ENCODE results near the gene USP30.

Gene USP30

DNA sequence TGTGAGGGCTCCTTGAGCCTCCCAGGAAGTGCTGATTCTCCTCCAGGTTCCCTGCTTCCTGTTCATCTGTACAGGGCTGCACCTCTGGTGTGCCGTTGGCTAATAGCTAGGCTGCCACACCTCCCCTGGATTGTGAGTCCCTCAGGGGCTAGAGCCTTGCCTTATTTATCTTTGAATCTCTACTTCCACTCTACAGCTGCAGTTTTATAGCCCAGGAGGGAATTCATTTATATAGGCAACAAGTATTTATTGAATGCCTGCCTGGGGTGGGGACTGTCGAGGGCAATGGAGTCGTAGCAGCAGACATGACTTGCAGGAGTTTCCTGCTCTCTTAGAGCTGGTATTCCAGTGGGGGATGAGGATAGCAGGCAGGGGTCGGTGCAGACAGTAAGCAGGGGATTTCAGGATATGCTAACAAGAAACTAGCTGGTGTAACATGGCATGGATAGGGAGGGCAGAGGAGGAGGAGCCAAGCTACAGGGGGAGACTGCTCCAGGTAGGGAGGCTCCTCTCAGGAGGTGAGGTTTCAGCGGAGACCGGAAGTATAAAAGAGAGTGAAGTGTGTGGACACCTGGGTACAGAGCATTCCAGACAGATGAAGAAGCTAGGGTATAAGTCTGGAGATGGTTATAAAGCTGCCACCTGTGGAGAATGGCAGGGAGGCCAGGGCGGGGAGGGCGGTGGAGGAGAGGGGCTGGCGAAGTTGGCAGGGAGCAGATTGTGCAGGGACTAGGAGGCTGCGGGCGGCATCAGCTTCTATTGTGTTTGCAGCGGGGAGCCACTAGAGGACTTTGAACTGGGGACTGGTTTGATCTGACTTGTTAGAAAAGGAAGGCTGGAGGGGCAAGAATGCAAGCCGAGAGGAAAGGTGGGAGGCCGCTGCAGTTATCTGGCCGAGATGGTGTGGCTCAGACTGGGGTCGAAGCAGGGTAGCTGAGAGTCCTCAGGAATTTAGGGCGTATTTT is 17.2 kb downstream of the USP30 start:
- TF ChIP-seq, protein P1, sequence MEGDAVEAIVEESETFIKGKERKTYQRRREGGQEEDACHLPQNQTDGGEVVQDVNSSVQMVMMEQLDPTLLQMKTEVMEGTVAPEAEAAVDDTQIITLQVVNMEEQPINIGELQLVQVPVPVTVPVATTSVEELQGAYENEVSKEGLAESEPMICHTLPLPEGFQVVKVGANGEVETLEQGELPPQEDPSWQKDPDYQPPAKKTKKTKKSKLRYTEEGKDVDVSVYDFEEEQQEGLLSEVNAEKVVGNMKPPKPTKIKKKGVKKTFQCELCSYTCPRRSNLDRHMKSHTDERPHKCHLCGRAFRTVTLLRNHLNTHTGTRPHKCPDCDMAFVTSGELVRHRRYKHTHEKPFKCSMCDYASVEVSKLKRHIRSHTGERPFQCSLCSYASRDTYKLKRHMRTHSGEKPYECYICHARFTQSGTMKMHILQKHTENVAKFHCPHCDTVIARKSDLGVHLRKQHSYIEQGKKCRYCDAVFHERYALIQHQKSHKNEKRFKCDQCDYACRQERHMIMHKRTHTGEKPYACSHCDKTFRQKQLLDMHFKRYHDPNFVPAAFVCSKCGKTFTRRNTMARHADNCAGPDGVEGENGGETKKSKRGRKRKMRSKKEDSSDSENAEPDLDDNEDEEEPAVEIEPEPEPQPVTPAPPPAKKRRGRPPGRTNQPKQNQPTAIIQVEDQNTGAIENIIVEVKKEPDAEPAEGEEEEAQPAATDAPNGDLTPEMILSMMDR (IDR thresholded peaks at IDR 0.05; ENCODE audit: extremely low read depth, missing control alignments) = no peak

DNA sequence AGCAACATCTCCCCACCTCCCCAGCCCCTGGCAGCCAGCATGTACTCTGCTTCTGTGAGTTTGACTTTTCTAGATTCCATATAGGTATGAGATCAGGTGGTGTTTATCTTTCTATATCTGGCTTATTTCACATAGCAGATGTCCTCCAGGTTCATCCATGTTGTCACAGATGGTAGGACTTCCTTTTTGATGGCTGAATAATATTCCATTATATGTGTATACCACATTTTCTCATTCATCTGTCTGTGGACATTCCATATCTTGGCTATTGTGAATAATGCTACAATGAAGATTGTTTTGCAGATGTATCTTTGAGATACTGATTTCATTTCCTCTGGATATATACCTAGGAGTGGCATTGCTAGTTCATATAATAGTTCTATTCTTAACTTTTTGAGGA is 22.5 kb downstream of the USP30 start:
- TF ChIP-seq, protein P1 (IDR thresholded peaks at IDR 0.05; ENCODE audit: extremely low read depth, missing control alignments) = no peak

More for the DNA sequence above, 17.2 kb downstream of the USP30 start:
- no peak for DNase-seq (ENCODE audit: low spot score)

DNA sequence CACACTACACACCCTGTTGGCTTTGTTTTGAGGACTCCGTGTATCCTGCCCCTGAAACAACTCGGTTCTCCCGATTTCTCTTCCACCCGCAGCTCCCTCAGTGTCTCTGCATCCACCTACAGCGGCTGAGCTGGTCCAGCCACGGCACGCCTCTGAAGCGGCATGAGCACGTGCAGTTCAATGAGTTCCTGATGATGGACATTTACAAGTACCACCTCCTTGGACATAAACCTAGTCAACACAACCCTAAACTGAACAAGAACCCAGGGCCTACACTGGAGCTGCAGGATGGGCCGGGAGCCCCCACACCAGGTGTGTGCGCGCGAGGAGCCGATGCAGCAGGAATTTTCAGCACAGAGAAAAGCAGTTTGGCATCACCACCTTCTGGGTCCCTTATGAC is 30.4 kb downstream of the USP30 start:
- DNase-seq (ENCODE audit: low spot score) = no peak
- TF ChIP-seq, protein P1 (IDR thresholded peaks at IDR 0.05; ENCODE audit: extremely low read depth, missing control alignments) = no peak

More for the DNA sequence above, 22.5 kb downstream of the USP30 start:
- no peak for DNase-seq (ENCODE audit: low spot score)

- no peak for DNase-seq (ENCODE audit: low spot score)
- TF ChIP-seq, protein P1 (IDR thresholded peaks at IDR 0.05; ENCODE audit: extremely low read depth, missing control alignments) = no peak
Measured at GRCh38 chr12:109084425-109084824, 32.0 kb downstream of the USP30 start.

DNA sequence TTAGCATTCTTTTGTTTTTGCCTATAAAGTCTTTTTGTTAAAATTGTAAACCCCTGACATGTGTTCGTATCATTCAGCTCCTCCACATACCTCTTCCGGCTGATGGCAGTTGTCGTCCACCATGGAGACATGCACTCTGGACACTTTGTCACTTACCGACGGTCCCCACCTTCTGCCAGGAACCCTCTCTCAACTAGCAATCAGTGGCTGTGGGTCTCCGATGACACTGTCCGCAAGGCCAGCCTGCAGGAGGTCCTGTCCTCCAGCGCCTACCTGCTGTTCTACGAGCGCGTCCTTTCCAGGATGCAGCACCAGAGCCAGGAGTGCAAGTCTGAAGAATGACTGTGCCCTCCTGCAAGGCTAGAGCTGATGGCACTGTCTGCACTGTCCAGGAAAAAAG is 33.2 kb downstream of the USP30 start:
- no peak for DNase-seq (ENCODE audit: low spot score)
- TF ChIP-seq, protein P1 (IDR thresholded peaks at IDR 0.05; ENCODE audit: extremely low read depth, missing control alignments) = no peak

- DNase-seq (ENCODE audit: low spot score) = no peak
Measured at GRCh38 chr12:109087250-109087649, 34.9 kb downstream of the USP30 start.

GRCh38 chr12:109088818-109089217 is 36.4 kb downstream of the USP30 start:
- no peak for DNase-seq (ENCODE audit: low spot score)
- TF ChIP-seq, protein P1 (IDR thresholded peaks at IDR 0.05; ENCODE audit: extremely low read depth, missing control alignments) = no peak

More at GRCh38 chr12:109087250-109087649, 34.9 kb downstream of the USP30 start:
- TF ChIP-seq, protein P1 (IDR thresholded peaks at IDR 0.05; ENCODE audit: extremely low read depth, missing control alignments) = no peak

Measured in GM20000 (cell line).